Stimulated activated CD8-positive, alpha-beta memory T cell treated with anti-CD3 and anti-CD28 coated beads, Interleukin-2, amount 100 ng/mL, for 48 hours (primary cell): Measurements from ENCODE around the gene MYO10.
"Not testable (repeated sequence)": the region's sequence is repeated elsewhere in the genome, so short reads cannot be mapped to it uniquely, and the experiment has no call there.

Source experiments
- DNase-seq, 2 donors: peaks; one replicate each; pipeline ENCODE4 v3.0.0-alpha.2; 2020; ENCODE audit warnings: low read depth in 2 of 2

The MYO10 gene

GRCh38 chr5:16744164-16744880 lies 191.8 kb downstream of the MYO10 start:
- no peak for DNase-seq

DNA sequence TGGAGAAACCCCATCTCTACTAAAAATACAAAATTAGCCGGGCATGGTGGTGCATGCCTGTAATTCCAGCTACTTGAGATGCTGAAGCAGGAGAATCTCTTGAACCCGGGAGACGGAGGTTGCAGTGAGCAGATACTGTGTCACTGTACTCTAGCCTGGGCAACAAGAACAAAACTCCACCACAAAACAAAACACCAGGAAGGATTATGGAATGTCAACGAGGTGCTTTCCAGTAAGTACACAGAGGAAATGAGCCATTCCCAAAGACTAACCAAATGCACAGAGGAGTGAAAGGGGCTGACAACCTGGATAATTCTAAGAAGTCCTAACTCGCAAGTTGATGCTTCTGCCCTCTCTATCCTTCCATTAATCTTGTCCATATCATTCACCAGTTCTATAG lies 193.2 kb downstream of the MYO10 start:
- no peak for DNase-seq

GRCh38 chr5:16740811-16741392 lies 195.2 kb downstream of the MYO10 start:
- DNase-seq: no peak

- DNase-seq: no peak
Observed at GRCh38 chr5:16740066-16740810, 195.8 kb downstream of the MYO10 start.

DNA sequence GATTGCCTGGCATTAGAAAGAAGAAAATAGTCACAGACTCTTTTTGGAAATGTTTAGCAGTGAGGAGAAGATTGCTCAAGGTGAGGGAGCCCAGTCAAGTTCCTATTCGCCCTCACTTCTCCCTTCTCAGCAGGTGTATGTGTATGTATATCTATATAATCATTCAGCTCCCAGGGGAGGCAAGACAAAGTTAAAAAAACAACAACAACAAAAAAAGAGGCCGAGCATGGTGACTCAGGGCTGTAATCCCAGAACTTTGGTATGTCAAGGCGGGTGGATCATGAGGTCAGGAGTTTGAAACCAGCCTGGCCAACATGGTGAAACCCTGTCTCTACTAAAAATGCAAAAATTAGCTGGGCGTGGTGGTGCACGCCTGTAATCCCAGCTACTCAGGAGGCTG lies 197.7 kb downstream of the MYO10 start:
- DNase-seq: not testable (repeated sequence)

DNA sequence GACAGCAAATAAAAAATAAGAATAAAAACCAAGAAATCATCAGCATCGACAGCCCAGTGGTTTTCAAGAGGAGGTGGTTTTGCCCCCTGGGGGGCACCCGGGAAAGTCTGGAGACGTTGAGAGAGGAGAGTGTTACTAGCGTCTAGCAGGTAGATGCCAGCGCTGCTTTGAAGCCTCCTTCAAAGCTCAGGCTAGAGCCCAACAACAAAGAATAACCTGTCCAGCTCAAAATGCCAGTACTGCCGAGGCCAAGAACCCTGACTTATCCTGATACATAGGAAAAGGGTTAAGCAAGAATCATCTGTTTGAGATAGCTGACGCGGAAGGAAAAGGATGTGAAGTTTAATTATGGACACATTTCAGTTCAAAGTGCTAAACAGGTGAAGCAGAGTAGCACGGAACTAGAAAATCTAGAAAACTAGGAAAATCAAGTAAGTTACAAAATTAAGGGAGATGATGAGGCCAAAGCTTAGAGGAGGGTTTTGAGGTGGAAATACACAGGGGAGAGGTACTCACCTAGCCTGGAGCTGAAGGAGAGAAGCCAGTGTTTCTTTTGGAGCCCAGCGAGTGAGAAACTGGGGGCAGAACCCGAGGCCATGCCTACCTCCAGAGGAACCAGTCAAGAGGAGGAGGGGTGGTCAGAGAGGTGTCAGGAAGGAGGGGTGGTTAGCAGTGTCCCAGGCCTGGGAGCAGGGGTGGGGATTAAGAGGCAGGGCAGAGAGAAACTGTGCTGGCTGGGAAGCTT lies 198.3 kb downstream of the MYO10 start:
- no peak for DNase-seq

DNA sequence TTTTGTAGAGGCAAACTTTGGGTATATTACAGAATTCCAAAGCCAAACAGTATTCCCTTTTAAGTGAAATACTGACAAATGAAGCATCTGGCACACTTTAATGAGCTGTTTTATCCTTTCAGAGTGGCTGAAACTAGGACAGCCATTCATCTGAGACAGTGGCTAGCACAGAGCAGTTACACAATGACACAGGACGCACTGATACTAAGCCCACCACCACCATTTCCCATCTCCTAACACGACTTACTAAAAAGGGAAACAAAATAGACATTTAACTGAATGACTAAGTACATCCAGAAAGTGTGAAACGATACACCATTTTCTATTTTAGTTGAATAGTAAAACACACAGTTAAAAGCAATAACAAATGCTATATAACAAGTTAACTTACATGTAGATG lies 198.9 kb downstream of the MYO10 start:
- DNase-seq: no peak

GRCh38 chr5:16736158-16736995 lies 199.7 kb downstream of the MYO10 start:
- DNase-seq: no peak

GRCh38 chr5:16735101-16736060 lies 200.7 kb downstream of the MYO10 start:
- no peak for DNase-seq

GRCh38 chr5:16733331-16734006 lies 202.6 kb downstream of the MYO10 start:
- DNase-seq: no peak

DNA sequence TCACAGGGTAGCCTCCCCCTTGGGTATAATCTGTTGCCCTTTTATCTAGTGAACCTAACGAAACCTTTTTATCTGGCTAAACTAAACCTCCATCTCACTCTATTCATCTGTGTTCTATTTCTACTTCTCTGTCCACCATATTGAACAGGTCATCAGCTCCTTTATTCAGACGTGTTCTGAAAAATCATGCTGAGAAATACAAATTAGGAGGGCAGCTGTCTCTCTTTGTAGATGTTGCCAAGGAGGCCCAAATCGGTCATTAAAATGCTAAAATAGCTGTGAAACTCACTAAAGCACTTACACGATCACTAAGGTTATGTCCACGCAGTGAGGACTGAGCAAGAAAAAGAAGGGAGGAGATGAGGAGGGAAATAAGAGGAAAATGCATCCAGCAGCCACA lies 203.7 kb downstream of the MYO10 start:
- no peak for DNase-seq

GRCh38 chr5:16727755-16728325 lies 208.2 kb downstream of the MYO10 start:
- DNase-seq: no peak

- no peak for DNase-seq
Observed at GRCh38 chr5:16726538-16726946, 209.5 kb downstream of the MYO10 start.

- no peak for DNase-seq
Observed at GRCh38 chr5:16725575-16725974, 210.5 kb downstream of the MYO10 start.

GRCh38 chr5:16723821-16724220 lies 212.3 kb downstream of the MYO10 start:
- DNase-seq: no peak

DNA sequence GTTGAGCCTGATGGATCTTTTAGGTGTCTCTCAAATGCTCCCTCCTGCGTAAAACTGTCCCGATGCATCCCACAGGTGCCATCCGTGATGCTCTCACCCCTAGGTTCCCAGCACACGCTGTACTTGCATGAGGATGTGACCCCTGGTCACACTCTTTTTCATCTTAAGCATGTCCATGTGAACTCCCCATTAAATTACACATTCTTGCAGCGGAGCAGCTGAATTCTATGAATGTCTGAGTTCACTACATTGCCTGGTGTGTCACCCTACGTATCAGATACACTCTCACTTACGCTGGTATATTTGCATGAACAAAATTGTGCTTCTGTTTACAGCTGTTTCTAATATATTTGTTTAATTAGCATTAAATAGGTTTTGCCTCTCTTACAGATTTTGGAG lies 214.0 kb downstream of the MYO10 start:
- no peak for DNase-seq

GRCh38 chr5:16721151-16722096 lies 214.7 kb downstream of the MYO10 start:
- no peak for DNase-seq

GRCh38 chr5:16718036-16718435 lies 218.1 kb downstream of the MYO10 start:
- not testable (repeated sequence) for DNase-seq
